A172 (cell line): ENCODE results near the gene GFY. TPM values are rescaled to one million over a fixed set of nuclear protein-coding genes. Genes with fewer than 3 reads are reported as not detected.

ENCODE experiments used
- DNase-seq: peaks from one replicate; pipeline ENCODE4 v3.0.0-alpha.2; 2015; ENCODE audit warnings: low spot score
- total RNA-seq: library from RNA; depleted of rRNA; stranded (reverse); fragments of >200 nt; shearing (Covaris generic); gene quantifications from 2 replicates; pipeline ENCODE4 v1.2.3, GENCODE V29; 2014; rRNA removed

The GFY gene, protein sequence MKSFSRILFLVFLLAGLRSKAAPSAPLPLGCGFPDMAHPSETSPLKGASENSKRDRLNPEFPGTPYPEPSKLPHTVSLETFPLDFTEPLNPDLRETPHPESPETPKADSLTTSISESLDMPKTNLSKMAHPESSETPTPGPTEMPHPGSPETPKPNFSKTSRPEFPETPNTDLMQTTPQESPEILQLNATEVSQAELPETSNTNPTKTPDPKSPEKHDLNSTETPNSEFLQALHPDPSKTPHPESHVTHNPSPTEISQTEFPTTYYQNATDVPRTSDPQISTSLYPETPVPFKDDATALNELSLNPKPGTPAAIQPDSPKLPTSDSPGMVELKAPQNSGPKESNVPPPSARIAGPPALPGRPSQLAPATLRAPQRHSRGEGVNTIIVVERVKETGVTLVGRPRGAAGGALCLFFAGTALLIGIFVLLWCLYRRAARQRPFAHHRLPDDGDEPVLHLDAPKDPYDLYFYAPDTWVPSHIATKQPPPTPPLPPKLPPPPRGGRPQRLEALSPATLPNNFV
- not detected in 2 replicates for total RNA-seq

DNA sequence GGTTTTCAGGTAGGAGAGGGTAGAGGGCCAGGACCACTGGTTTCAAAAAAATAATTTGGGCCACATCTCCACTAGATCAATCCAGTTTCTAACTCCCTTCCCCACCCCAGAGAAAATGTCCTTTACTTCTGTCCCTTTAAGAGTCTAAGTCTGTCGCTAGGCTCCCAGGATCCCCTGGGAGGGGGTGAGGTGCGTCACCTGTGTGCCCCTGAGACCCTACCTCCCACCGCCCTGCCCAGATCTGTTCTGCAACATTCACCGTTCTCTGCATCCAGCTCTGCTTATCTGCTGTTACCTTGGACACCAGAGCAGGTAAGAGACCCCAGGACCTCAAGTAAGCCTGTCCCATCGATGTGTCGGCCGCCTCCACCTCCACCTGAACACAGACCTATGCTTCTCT, at the start of gene GFY:
Gene GFY, plus strand, starts transcription at position 211 of the 400 bp plus-strand sequence. CDS start 1,043 bp downstream, outside the sequence.
- DNase-seq, result no peak

DNA sequence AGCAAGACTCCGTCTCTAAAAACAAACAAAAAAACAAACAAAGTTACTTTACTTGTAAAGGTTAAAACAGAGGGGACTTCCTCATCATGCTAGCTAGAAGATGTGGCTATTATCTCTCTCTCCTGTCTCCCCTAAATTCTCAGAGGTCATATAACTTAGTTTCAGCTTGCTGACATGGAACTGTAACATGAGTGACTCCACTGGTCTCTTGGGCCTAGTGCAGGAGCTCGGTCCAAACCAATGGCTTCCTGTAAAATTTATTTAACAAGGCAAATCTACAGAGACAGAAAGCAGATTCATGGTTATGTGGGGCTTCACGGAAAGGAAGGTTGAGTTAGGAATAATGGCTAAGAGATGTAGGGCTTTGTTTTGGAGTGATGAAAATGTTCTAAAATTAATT, 46.7 kb upstream of the GFY start:
- DNase-seq, result no peak

DNA sequence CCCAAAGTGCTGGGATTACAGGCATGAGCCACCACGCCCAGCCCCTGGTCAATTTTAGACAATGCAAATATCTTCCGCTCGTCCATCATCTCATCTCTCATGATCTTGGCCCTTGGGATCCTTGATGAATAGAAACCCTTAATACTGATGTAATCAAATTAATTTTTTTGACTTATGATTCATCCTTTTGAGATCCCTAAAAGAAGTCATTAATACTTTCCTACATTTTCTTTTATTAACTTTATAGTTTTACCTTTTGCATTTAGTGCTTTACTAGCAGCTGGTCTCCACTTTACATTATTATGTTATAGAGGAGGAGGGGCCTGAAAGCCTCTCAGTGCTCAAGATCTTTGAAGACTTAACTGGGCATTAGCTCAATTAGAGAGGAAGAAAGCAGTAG, 44.8 kb upstream of the GFY start:
- DNase-seq, result no peak

DNA sequence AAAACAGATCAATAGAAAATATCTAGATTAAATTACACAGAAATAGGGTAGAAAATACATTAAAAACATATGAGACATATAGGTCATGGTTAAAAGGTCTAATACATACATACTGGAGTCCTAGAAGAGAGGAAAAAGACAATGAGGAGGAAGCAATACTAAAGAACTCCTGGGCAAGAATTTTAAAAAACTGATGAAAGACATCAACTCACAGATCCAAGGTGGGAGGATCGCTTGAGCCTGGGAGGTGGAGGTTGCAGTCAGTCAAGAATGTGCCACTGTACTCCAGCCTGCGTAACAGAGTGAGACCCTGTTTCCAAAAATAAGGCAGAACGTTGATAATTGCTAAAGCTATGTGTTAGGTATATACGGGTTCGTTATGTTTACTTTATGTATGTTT, 42.5 kb upstream of the GFY start:
- DNase-seq, result no peak

DNA sequence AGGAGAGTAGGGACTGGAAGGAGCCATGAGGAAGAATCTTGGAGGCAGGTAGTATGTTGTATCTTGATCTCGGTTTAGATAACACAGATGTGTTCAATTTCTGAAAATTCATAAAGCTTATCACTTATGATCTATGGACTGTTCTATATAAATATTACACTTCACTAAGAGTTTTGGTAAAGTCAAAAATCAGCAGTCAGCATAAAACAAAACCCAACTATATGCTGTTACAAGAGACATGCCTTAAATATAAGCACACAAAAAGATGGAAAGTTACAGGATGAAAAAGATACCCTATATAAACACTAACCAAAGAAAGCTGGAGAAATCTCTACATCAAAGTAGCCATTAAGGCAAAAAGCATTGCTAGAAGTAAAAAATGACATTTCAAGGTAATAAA, 41.6 kb upstream of the GFY start:
- no peak for DNase-seq

DNA sequence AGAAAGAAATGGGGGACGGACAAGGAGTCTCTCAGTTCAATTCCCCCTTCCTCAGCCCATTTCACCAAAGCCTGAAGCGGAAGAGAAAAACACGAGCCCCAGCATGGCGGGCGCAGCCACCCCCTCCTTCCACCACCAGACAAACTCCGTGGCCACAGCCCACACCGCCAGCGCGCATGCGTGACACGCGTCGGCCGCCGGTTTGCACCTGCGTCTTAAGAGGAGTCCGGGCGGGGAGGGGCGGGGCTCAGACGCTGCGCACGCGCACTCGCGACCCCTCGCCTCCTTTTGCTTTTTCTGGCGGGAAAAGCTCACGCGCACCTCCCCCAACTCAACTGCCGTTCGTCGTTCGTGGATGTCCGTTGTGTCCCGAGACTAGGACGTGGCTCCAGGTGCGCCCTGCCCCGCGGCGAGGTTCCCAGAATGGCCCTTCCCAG, 37.2 kb upstream of the GFY start, which contains the start of gene KASH5:
Gene KASH5, plus strand, starts transcription at position 314 of the 437 bp plus-strand sequence. CDS start 2,635 bp downstream, outside the sequence.
- no peak for DNase-seq

DNA sequence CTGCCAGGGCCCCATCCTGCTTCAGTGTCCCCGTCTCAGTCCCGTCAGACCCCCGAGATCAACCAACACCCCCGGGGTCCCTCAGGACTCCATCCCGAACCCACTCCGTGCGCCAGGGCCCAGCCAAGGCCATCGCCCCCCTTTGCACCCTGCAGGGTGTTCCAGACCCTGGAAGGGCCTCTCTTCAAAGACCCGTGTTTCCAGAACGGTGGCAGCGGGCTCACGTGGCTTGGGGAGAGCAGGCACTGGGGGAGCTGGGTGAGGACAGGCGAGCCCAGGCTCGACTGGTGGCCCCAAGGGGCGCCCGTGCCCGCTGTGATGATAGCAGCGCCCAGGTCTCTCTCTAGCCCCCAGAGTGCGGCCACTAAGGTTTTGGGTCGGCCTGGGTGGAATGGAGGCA, 35.8 kb upstream of the GFY start:
- no peak for DNase-seq

DNA sequence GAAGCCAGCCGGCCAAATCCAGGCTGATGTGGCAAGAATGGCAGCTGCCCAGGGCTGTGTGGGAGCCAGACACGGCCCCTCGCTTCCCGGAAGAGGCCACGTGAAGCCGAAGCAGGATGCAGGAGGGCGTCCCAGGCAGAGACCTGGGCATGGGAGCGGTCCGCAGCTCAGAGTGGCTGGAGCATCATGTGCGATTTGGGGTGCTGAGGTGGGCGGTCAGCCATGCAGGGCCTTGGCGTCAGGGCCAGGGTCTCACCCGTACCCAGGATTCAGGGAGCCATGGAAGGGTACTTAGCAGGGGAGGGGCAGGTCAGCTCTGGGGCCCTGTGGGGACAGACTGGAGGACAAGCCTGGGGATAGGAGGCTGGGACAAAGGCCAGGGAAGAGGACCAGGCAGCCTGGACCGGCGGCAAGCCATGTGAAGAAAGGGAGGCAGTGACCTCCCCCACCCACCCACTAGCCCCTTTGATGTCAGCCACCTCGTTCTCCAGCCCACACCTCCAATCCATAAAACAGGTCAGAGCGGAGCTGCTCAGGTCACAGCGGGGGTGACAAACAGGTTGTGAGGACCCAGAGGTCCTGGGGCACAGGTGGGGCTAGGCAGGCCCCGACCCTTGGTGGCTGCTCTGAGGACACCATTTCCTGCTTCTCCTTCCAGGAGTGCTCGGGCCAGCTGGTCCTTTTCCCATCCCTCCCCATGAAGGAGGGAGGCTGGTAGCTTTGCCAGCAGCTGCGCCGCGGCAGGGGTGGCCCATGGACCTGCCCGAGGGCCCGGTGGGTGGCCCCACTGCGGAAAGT, 34.9 kb upstream of the GFY start:
- DNase-seq, result no peak

DNA sequence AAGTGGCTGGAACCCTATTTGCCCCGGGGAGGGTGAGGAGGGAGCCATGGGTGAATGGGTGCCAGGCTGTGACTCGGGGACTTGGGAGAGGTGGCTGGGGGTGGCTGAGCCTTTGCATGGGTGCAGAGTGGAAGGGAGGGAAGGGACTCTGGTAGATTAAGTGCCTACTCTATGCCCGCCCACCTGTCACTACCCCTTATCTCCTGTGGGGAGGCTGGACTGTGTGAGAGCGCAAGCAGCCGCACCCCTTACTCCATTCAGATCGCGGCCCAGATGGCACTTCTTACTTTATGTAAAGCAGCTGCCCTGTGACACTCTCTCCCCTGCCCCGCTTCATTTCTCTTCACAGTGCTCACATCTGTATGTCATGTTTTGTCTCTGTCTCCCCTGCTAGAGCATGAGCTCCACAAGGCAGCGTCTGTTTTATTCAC, 34.2 kb upstream of the GFY start:
- no peak for DNase-seq

DNA sequence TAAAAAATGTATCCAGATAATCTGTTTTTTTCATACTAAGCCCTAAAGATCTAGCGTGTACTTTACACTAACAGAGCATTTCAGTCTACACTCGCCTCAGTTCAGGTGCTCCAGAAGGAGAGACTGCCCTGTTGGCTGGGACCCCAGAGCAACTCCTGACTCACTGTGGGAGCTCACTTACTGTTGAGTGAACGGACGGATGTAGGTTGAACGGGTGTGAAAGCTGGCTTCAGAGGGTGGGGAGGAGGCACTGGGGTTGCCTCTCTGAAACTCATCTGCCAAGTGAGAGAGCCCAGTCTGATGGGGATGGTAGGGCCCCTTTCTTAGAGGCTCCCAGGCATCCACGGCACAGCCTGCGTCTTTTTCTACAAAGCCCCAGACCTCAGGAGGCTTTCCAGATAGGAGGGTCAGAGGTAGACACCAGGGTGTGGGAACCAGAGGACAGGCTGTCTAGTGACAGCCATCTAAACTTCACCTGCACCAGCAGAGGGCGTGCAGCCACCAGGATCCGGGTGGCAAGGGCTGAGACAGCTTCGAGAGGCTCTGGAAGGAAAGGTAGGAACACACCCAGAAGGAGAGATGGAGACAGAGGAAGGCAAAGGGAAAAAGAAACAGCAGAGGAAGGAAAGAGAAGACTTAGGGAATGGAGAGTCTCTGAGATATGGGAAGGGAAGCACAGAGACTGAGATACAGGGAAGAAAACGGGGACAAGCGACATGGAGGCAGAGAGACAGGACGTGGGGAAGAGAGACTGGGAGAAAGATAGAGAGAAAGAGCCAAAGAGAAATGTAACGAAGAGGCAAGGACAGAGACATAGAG, 33.4 kb upstream of the GFY start:
- peak; percentile 78 for DNase-seq

DNA sequence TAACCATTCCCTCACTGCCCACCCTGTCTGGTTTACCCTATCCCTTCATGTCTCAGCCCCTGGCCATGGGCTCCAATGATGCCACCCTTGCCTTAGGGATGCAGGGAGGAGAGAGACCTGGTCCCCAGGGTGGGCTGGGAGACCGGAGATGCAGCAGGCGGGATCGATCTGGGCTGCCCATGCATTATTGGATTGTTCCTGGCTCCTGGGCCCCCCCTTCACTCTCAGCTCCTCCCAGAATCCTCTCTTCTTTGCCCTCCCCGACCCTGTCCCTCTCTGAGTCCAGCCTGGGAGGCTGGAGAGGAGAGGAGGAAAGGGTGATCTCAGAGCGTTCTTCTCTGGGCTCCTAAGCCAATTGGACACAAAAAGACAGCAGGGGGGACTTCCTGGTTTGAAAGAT, 31.3 kb upstream of the GFY start:
- no peak for DNase-seq

DNA sequence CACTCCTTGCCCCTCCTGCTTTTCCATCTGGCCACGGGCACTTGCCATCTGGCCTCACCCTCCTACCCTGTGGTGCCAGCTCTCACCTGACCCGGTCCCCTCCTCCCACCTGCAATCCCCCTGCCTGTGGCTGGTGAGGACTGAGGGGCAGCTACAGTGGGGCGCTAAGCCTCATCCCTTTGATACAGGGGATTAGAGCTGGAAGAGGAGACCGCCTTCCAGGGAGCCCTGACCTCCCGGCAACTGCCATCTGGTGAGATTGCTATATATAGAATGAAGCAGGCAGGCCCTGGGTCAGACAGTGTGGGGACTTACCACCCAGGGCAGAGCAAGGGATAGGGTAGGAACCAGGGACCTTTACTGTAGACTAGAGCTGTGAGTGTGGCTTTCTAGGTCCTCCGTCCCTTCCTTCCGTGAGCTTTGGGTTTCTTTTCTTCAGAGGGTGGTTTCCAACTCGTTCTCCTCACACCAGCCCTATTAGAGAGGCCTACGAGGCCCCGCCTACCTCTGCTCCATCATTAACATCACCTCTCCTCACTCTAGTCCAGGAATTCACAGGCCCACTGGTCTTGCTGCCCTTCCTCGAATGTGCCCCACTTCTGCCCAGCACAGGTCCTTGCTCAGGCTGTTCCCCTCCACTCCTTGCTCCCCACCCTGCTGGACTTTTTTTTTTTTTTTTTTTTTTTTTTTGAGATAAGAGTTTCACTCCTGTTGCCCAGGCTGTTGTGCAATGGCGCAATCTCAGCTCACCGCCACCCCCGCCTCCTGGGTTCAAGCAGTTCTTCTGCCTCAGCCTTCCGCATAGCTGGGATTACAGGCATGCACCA, 29.4 kb upstream of the GFY start:
- DNase-seq, result no peak

DNA sequence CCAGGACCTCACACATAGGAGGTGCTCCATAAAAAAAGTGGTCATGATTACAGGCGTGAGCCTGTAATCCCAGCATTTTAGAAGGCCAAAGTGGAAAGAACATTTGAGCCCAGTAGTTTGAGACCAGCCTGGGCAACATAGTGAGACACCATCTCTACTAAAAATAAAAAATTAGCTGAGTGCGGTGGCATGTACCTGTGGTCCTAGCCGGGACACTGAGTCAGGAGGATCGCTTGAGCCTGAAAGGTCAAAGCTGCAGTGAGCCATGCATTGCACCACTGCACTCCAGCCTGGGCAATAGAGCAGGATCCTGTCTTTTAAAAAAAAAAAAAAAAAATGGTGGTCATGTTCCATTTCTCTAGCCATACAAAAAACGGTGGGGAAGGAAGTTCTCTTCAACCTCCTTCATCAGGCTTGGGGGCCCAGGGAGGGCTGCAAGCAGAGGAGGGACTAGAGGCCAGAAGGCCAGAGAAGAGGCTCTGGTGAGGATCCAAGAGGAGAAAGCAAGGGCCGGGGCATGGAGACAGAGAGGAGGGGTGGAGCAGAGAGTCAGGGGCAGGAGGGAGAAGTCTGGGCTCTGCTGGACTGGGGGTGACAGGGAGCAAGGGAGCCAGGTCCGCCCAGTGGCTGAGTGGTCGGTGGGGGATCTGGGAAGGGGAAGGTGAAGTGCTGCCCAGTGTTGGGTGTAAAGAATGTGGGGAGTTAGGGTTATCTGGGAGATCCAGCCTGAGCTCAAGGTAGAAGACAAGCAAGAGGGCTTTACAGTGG, 28.3 kb upstream of the GFY start:
- DNase-seq, result no peak

DNA sequence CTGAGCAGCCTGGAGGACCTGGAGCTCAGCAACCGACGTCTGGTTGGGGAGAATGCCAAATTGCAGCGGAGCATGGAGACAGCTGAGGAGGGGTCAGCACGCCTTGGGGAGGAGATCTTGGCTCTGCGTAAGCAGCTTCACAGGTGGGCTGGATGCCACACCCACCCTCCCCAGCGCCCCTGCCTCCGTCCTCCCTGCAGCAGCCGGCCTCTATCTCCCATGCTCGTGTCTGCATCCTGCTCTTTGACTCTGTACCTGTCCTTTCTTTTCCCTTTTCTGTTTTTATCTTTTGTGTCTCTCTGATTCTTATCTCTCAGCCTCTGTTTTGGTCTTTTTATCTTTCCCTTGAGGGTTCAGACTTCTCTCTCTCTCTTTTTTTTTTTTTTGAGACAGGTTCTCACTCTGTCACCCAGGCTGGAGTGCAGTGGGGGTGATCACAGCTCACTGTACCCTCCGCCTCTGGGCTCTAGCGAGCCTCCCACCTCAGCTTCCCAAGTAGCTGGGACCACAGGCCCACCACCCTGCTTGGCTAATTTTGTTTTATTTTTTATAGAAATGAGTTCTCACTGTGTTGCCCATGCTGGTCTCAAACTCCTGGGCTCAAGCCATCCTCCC, 27.1 kb upstream of the GFY start:
- DNase-seq, result no peak

DNA sequence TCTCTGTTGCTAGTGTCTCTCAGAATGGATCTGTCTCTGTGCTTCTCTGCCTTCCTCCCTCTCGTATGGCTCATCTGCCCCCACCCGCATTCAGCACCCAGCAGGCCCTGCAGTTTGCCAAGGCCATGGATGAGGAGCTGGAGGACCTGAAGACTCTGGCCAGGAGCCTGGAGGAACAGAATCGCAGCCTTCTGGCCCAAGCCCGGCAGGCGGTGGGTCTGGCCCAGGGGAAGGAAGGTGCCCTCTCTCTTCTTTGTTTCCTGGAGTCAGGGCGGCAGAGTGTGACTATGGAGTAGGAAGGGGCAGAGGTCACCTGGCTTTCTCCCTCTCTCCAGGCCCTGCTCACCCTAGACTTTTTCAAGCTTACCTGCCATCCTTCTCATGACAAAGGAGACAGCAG, 26.3 kb upstream of the GFY start:
- DNase-seq, result no peak

DNA sequence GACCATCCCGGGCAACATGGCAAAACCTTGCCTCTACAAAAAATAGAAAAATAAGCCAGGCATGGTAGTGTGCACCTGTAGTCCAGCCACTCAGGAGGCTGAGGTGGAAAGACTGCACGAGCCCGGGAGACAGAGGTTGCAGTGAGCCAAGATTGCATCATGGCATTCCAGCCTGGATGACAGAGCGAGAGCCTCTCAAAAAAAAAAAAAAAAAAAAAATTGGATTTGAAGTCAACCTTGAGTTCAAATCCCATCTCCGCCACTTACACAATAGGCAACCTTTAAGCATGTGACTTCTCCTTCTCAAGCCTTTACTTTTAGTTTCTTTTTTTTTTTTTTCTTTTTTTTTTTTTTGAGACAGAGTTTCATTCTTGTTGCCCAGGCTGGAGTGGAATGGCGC, 25.2 kb upstream of the GFY start:
- DNase-seq, result no peak

DNA sequence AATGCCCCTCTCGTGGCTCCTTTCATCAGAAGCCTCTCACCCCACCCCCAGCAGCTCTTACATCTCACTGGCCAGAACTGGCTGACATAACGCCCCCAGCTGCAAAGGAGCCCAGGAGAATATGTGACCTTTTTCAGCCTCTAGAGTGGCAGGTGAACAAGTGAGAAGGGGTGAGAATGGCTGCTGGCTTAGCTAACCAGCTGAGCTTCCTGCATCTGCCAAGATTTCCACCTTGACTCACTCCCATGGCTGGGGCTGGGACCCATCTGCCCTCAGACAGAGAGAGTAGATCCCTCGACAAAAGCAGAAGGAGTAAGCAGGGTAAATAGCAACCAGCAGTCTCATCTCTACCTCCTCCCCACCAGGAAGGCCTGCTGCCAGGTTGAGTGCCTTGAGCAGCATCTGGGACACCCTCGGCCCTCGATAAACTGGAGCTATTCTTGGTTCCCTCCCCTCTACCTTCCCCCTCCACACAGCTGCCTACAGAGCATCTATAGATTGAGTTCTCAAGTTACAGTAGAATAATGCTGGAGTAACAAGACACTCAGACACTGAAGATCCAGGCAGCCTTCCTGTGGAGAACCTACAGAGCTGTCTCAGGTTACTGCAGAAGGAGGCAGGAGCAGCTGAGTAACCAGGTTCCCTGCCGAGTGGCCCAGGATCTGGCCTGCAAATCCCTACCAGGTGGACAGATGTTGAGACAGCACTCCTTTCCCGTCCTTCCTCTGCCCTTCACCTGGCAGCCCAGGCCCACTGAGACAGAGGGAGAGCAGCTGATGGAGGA, 21.6 kb upstream of the GFY start:
- DNase-seq, result no peak

DNA sequence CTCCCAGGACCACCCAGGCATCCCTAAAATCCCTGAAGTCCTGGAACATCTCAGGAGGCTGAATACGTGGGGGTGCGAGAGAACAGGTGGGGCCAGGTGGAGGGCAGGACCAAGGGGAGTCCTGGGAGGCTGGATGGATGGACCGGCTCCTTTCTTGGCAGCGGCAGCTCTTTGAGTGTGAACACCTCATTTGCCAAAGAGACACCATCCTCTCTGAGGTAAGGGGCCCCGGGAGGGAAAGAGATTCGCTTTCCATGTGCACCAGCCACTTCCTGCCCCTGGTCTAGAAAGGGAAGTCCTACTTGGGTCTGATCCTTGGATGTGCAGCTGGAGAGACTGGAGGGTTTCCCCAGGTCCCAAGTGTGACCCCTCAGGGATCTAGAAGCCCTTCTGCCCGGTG, 18.1 kb upstream of the GFY start:
- no peak for DNase-seq

DNA sequence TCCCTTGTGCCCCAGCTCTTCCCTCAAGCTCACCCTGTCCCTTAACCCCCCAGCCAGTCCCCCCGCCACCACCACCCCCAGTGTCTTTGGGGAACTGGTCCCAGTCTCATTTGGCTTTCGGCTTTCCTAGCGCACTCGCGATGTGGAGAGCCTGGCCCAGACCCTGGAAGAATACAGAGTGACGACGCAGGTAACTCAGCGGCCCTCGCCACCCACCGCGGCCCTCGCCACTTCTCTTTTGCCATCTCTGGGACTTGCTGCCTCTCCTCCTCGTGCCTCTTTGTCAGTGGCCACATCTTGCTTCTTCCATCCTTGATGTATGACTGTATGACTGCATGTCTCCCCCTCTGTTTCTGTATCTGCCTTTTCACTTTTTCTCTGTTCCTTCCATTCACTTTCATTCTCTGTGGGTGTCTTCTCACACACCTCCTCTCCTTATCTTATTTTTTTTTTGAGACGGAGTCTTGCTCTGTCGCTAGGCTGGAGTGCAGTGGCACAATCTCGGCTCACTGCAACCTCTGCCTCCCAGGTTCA, 17.6 kb upstream of the GFY start:
- DNase-seq, result no peak
